Natural killer cell (primary cell): ENCODE measurements around the gene PLD1. TPM values are rescaled to one million over a fixed set of nuclear protein-coding genes. Genes with fewer than 3 reads are reported as not detected.

ENCODE experiments used
- ATAC-seq, 3 donors: fragments of 150-1000 bp in 2 of 3; fragments of 200-7000 bp in 1 of 3; cut with Tn5 transposase; 1 replicate in 1 of 3; 2 replicates in 2 of 3; pipeline ENCODE4 v1.10.0; 2021; ENCODE audit warnings: mild to moderate bottlenecking in 2 of 3, moderate library complexity in 2 of 3
- DNase-seq, 2 donors: peaks; one replicate each; pipeline versions ENCODE4 v3.0.0 to v3.0.0-alpha.2; 2013 to 2021; ENCODE audit warnings: mixed read lengths in 1 of 2
- H3K27ac ChIP-seq: one replicate; pipeline ENCODE4 v1.5.1; 2013; ENCODE audit warnings: mild to moderate bottlenecking, low read length
- H3K27me3 ChIP-seq: one replicate; pipeline ENCODE4 v1.6.1; 2013; ENCODE audit warnings: low read length; ENCODE audit not compliant: control insufficient read depth, insufficient read depth
- H3K36me3 ChIP-seq: one replicate; pipeline ENCODE4 v1.6.1; 2013; ENCODE audit warnings: low read length; ENCODE audit not compliant: control insufficient read depth, insufficient read depth
- H3K4me1 ChIP-seq: one replicate; pipeline ENCODE4 v1.6.1; 2013; ENCODE audit warnings: low read length; ENCODE audit not compliant: control insufficient read depth, insufficient read depth
- H3K4me3 ChIP-seq: one replicate; pipeline ENCODE4 v1.5.1; 2013; ENCODE audit warnings: low read length
- H3K9me3 ChIP-seq: one replicate; pipeline ENCODE4 v1.6.1; 2013; ENCODE audit warnings: low read length; ENCODE audit not compliant: control insufficient read depth, insufficient read depth
- H3K27ac Mint-ChIP-seq, 2 donors: one replicate each; pipeline ENCODE4 v1.8.0; 2022; ENCODE audit warnings: mild to moderate bottlenecking in 2 of 2, mixed read lengths in 2 of 2, moderate library complexity in 1 of 2
- H3K27me3 Mint-ChIP-seq, 2 donors: one replicate each; pipeline ENCODE4 v1.8.0; 2022; ENCODE audit warnings: low read depth in 2 of 2, mixed read lengths in 2 of 2
- H3K36me3 Mint-ChIP-seq: one replicate; pipeline ENCODE4 v1.8.0; 2022; ENCODE audit warnings: mixed read lengths
- H3K4me1 Mint-ChIP-seq, 2 donors: one replicate each; pipeline ENCODE4 v1.8.0; 2022; ENCODE audit warnings: mixed read lengths in 2 of 2
- H3K4me3 Mint-ChIP-seq: one replicate; pipeline ENCODE4 v1.8.0; 2022; ENCODE audit warnings: mild to moderate bottlenecking, moderate library complexity, mixed read lengths
- H3K9me3 Mint-ChIP-seq, 2 donors: one replicate each; pipeline ENCODE4 v1.8.0; 2022; ENCODE audit warnings: mixed read lengths in 2 of 2
- WGBS: methylation state at CpG from one replicate; pipeline ENCODE4 v1.1.7; 2013; ENCODE audit warnings: missing lambda C conversion rate; ENCODE audit not compliant: insufficient coverage; 5-methylcytosine and 5-hydroxymethylcytosine counted together
- intact Hi-C: fragments of 100-400 bp; cut with micrococcal nuclease; formaldehyde crosslinking; loops from one replicate; pipeline ENCODE4 v1.14.2; 2022
- total RNA-seq, 4 donors: library from RNA; stranded (reverse); fragments of 120-200 nt in 1 of 4; gene quantifications; one replicate each; pipeline versions ENCODE4 v1.2.3 to v1.2.4, GENCODE V29; 2013 to 2022
- TF ChIP-seq, protein P1 (sequence below): fragments of 200-600 bp; IDR thresholded peaks from one replicate; pipeline ENCODE4 v1.8.0; 2022; ENCODE audit warnings: antibody characterized with exemption

Gene PLD1
- total RNA-seq, 3 donors from 2014 or later (not counting 1 experiment from before 2014, with no cell fraction given): 13.2 to 26.3 (median 17.1) TPM

DNA sequence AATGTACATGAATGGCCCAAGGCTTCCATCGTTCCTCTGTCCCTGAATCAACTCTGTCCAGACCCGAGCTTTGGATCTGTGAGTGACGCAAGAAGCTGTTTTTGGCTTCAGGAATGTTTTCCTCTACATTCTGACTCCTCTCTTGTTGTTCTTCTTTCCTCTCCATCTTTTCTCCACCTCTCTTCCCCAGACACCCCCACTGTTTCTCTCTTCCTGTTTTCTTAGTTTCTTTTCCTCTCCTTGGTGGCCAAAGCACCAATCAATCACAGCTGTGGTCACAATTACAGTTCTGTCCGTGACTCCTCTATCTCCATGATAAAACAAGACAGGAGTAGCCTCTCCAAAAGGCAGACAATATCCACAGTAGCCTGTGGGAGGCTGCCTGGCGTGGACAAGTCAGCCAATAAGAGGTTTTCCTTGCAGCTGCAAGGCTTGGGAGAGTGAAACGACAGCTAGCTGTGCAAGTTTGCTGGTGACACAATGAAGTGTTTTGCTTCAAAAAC is 28.0 kb upstream of the PLD1 start:
- no peak overlapping the region for H3K27ac ChIP-seq
- H3K4me1 ChIP-seq: no peaks in the 10 kb centered on the region
- no peaks in the 10 kb centered on the region for H3K36me3 Mint-ChIP-seq
- no peaks in the 10 kb centered on the region for H3K9me3 ChIP-seq
- no peaks in the 10 kb centered on the region for H3K36me3 ChIP-seq
- no peaks in the 10 kb centered on the region for H3K27me3 ChIP-seq
- H3K4me1 Mint-ChIP-seq: no peaks in the 10 kb centered on the region
- H3K27ac Mint-ChIP-seq: no peak overlapping the region
- TF ChIP-seq, protein P1, sequence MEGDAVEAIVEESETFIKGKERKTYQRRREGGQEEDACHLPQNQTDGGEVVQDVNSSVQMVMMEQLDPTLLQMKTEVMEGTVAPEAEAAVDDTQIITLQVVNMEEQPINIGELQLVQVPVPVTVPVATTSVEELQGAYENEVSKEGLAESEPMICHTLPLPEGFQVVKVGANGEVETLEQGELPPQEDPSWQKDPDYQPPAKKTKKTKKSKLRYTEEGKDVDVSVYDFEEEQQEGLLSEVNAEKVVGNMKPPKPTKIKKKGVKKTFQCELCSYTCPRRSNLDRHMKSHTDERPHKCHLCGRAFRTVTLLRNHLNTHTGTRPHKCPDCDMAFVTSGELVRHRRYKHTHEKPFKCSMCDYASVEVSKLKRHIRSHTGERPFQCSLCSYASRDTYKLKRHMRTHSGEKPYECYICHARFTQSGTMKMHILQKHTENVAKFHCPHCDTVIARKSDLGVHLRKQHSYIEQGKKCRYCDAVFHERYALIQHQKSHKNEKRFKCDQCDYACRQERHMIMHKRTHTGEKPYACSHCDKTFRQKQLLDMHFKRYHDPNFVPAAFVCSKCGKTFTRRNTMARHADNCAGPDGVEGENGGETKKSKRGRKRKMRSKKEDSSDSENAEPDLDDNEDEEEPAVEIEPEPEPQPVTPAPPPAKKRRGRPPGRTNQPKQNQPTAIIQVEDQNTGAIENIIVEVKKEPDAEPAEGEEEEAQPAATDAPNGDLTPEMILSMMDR: no peak
- H3K4me3 ChIP-seq: no peak overlapping the region
- 69% methylated on average over 6 of the region's 6 CpGs for WGBS
- intact Hi-C loops: loop anchor here (10.0 kb wide), 1 partner anchor 873 kb away; no protein-coding TSS in a partner anchor
- peaks cover 5 to 19% of the 10 kb centered on the region in 2 donors for H3K27me3 Mint-ChIP-seq
- ATAC-seq: no peak
- no peaks in the 10 kb centered on the region for H3K9me3 Mint-ChIP-seq
- no peak for DNase-seq
- H3K4me3 Mint-ChIP-seq: no peak overlapping the region

DNA sequence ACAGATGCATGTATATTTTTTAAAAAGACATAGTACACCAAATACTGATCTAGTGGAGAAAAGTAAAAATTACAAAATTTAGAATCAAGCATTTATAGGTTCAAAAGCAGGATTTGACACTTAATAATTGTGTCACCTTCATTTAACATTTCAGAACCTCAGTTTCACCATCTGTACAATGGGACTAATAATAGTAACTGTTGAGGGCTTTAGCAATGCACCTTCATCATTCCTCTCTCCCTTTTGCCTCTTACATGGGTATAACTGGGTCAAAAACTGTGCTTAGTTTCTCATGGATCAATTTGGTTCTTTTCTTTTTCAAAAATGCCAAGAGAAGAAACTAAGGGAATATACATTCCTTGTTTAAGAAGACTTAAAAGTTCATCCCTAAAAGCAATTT is 27.4 kb upstream of the PLD1 start:
- no peak overlapping the region for H3K27ac ChIP-seq
- TF ChIP-seq, protein P1: no peak
- DNase-seq (no peak), ATAC-seq (no peak)
- Mint-ChIP-seq H3K4me3 (no peak overlapping the region), H3K9me3 (no peaks in the 10 kb centered on the region), H3K27me3 (peaks cover 5 to 24% of the 10 kb centered on the region in 2 donors), H3K36me3 (no peaks in the 10 kb centered on the region), H3K4me1 (no peaks in the 10 kb centered on the region), H3K27ac (no peak overlapping the region)
- no peaks in the 10 kb centered on the region for H3K9me3 ChIP-seq
- intact Hi-C loops: loop anchor here (10.0 kb wide), 1 partner anchor 873 kb away; no protein-coding TSS in a partner anchor
- H3K36me3 ChIP-seq: no peaks in the 10 kb centered on the region
- no peaks in the 10 kb centered on the region for H3K4me1 ChIP-seq
- H3K27me3 ChIP-seq: no peaks in the 10 kb centered on the region
- H3K4me3 ChIP-seq: no peak overlapping the region

DNA sequence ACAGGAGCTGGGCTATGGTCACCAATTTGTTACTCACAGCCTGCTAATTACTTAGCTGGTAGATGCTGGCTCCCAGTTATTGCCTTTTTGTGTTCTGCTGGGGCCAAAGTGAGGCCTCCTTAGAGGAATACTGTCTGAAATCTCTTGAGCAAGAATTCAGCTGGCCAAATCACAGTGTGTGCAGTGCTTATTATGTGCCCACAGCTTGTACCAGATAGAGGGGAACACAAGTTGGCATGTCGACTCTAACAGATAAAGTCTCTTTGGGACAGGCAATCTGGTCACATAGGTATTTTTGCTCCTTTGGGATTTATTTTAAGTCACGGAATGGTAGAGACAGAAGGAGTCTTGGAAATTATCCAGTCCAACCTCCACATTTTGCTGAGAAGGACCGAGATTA is 26.6 kb upstream of the PLD1 start:
- ATAC-seq: no peak
- Histone ChIP-seq H3K36me3 (no peaks in the 10 kb centered on the region), H3K4me3 (no peak overlapping the region), H3K27ac (no peak overlapping the region), H3K27me3 (no peaks in the 10 kb centered on the region), H3K4me1 (no peaks in the 10 kb centered on the region), H3K9me3 (no peaks in the 10 kb centered on the region)
- TF ChIP-seq, protein P1: no peak
- no peak overlapping the region for H3K27ac Mint-ChIP-seq
- H3K4me3 Mint-ChIP-seq: no peak overlapping the region
- no peaks in the 10 kb centered on the region for H3K4me1 Mint-ChIP-seq
- WGBS: 89% methylated on average over 3 of the region's 3 CpGs
- no peak for DNase-seq
- H3K27me3 Mint-ChIP-seq: peaks cover 5 to 31% of the 10 kb centered on the region in 2 donors
- H3K36me3 Mint-ChIP-seq: no peaks in the 10 kb centered on the region
- no peaks in the 10 kb centered on the region for H3K9me3 Mint-ChIP-seq
- intact Hi-C loops: loop anchor here (10.0 kb wide), 1 partner anchor 872 kb away; no protein-coding TSS in a partner anchor

DNA sequence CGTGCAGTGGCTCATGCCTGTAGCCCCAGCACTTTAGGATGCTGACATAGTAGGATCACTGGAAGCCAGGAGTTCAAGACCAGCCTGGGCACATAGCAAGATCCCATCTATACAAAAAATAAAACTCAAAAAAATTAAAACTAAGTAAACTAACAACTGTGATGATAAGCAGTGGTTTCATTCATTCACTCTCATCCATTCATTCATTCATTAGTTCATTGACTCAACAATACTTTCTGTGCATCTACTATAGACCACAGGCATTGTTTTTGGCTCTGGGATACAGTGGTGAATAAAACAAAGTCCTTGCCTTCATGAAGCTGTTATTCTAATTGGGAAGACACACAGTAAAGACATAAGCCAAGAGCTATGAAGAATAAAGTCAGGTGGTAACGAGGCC is 25.3 kb upstream of the PLD1 start:
- Mint-ChIP-seq H3K4me1 (no peaks in the 10 kb centered on the region), H3K27ac (no peak overlapping the region), H3K9me3 (no peaks in the 10 kb centered on the region), H3K4me3 (no peak overlapping the region), H3K36me3 (no peaks in the 10 kb centered on the region), H3K27me3 (peaks cover 5 to 29% of the 10 kb centered on the region in 2 donors)
- Histone ChIP-seq H3K4me3 (no peak overlapping the region), H3K27ac (no peak overlapping the region), H3K36me3 (no peaks in the 10 kb centered on the region), H3K4me1 (no peaks in the 10 kb centered on the region), H3K27me3 (no peaks in the 10 kb centered on the region), H3K9me3 (no peaks in the 10 kb centered on the region)
- TF ChIP-seq, protein P1: no peak
- ATAC-seq (no peak), DNase-seq (no peak)
- WGBS: 87% methylated on average over 2 of the region's 2 CpGs
- intact Hi-C loops: loop anchor here (2.0 to 10.0 kb wide), 3 partner anchors 189 to 871 kb away; no protein-coding TSS in a partner anchor
